MV-4-11 (cell line): Measurements from ENCODE around the gene SLC25A1.
A peak's percentile ranks its signal among the peaks of the same experiment; 100 is the strongest.

Experiments used
- DNase-seq: peaks from one replicate; lab custom pipeline; 2025; lab: John Stamatoyannopoulos, UW

Gene SLC25A1

GRCh38 chr22:19178657-19179496 is at the start of gene SLC25A1:
Gene SLC25A1 (minus strand): TSS chr22:19178736. CDS start chr22:19178673, 63 bp downstream.
- peak; percentile 71 for DNase-seq

DNA sequence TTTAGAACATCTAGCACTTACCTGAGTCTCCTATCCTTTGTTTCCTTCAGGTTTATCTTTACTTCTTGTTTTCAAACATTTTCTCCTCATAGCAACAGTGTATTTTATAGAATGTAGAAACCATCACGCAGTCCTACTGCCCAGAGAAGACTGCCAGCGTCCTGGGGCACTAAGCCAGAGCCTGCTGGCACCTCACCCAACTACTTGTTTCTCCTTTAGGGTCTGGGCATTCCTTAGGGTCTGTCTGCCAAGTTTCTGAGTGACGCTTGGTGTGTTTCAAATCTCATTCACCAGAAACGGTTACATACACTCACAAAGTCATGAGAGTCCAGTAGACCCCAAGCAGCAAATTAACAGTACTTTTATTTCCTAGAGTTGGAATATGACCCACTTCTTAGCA is 49.6 kb upstream of the SLC25A1 start:
- no peak for DNase-seq

GRCh38 chr22:19226428-19226827 is 47.9 kb upstream of the SLC25A1 start:
- DNase-seq, result no peak

DNA sequence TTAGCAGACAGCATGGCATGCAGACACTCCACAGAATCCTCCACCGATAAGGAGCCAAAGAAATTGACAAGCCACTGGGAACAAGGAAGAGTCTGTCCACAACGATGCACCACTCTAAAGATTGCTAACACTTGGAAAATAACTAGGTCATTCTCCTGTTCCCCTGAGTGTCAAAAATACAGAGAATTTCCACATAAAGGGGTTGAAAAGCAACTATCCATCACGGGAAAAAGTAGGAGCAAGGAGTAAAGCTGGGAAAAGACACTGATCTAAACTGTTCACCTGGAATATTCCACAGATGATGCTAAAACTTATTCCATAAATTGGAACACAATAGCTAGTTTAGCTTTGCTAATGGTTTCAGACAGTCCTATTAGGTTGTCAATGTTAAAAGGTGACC is 47.0 kb upstream of the SLC25A1 start:
- no peak for DNase-seq

DNA sequence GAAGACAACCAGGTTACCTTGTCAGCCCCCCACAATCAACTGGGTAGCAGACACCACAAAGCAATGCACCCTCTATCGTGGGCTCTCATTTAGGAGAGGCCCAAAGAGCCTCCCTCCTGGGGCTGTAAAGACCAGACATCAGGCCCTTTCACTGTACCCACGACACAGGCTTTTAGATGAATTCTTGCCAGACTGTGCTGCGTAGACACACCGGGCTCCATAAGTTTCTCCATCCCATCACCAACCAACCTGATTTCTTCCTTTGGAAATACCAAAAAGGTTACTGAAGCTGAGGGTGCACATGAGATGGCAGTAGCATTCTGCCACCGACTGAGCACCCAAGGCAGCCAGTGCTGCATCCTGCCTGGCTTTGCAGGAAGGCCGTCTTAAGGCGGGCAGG is 46.4 kb upstream of the SLC25A1 start:
- no peak for DNase-seq

DNA sequence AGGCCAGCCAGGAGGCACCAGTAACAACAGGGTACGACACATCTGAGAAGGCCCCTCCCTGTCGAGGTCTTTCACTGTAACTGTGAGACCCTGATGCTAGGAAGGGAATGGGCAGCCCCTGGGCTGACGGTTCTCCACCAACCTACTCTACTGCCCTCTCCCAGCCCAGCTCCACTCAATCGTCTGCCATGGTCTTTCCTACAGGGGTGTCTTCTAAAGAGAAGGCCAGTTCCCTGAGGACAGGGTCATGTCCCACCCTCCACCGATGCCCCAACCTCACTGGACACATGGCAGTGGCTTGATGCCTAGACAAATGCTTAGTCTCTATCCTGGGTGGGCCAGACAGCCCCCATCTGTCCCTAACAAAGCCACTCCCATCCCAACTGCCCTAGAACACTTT is 46.0 kb upstream of the SLC25A1 start:
- DNase-seq, result no peak

- no peak for DNase-seq
Observed at GRCh38 chr22:19223617-19224016, 45.1 kb upstream of the SLC25A1 start.

GRCh38 chr22:19223110-19223509 is 44.6 kb upstream of the SLC25A1 start:
- DNase-seq, result no peak

DNA sequence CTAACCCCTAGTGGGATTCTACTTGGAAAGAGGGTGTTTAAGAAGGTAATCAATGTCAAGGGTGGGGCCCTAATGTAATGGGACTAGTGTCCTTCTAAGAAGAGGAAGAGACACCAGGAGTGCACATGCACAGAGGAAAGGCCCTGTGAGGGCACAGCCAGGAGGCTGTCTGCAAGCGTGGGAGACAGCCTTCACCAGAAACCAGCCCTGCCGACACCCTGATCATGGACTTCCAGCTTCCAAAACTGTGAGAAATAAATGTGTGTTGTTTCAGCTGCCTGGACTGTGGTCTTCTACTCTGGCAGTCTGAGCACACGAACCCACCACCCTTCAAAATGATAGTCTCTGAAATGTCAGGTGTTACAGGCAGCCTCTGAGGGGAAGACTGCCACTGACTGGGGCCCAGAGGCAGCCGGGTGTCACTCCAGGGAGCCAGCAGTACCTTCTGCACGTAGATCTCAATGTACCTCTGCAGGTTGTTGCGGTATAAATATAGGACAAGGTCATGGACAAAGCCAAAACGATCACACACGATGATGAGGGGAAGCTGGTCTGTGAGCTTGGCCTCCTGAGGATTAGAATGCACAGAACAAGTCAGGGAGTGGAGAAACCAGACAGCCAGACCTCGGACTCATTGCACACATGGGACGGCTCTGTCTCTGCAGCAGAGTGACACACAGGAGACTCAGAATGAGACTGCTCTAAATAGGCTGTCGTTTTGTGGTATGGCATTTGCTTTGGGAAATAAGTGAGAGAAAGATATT is 43.9 kb upstream of the SLC25A1 start:
- no peak for DNase-seq

- DNase-seq, result no peak
Observed at GRCh38 chr22:19220867-19221266, 42.3 kb upstream of the SLC25A1 start.

GRCh38 chr22:19218541-19219233 is 40.2 kb upstream of the SLC25A1 start:
- DNase-seq, result no peak

DNA sequence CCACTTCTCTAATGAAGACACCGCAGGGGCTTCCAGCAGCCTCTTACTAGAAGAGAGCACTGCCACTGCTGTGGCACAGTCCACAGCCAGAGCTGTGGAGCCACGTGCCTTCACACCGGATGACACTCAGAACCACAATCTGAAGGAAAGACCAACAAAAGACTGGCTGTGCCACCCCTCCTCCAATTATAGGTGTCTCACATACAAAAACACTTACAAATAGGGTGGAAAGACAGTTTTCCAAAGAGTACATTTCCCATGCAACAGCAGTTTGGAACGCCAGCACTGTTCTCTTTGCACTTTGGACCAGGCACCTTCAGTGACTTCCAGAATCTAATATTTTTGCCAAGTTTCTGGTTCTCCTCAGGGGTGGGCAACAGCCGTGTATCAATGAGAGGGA is 38.0 kb upstream of the SLC25A1 start:
- no peak for DNase-seq

GRCh38 chr22:19215360-19215759 is 36.8 kb upstream of the SLC25A1 start:
- no peak for DNase-seq

DNA sequence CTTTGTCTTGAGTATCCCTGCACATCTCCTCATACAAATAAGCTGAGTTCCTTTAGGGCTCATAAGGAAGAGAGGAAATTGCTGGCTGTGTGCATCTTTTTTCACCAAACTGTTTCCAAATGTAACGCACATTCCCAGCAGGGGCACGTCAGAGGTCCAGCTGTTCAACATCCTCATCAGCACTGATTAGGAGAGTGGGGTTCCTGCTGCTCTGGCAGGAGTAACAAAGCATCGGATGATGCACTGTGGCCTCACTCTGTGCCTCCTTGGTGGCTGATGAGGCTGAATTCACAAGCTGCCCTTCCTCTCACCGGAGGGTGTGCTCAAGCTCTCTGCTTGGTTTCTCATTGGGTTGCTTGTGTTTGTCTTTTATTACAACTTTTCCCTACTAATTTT is 35.5 kb upstream of the SLC25A1 start:
- no peak for DNase-seq

GRCh38 chr22:19213442-19214077 is 35.0 kb upstream of the SLC25A1 start:
- DNase-seq, result no peak

GRCh38 chr22:19213001-19213400 is 34.5 kb upstream of the SLC25A1 start:
- no peak for DNase-seq

DNA sequence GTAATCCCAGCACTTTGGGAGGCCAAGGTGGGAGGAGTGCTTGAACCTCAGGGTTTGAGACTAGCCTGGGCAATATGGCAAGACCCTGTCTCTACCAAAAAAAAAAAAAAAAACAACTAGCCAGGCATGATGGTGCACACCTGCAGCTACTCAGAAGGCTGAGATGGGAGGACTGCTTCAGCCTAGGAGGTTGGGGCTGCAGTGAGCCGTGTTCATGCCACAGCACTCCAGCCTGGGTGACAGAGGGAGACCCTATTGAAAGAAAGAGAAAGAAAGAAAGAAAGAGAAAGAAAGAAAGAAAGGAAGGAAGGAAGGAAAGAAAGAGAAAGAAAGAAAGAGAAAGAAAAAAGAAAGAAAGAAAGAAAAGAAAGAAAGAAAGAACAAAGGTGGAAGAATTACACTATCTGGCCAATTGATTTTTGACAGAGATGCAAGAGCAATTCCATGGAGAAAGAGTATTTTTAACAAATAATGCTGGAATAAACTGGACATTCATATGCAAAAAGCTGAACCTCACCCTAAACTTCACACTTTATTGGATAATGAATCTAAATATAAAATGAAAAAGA is 33.9 kb upstream of the SLC25A1 start:
- no peak for DNase-seq

DNA sequence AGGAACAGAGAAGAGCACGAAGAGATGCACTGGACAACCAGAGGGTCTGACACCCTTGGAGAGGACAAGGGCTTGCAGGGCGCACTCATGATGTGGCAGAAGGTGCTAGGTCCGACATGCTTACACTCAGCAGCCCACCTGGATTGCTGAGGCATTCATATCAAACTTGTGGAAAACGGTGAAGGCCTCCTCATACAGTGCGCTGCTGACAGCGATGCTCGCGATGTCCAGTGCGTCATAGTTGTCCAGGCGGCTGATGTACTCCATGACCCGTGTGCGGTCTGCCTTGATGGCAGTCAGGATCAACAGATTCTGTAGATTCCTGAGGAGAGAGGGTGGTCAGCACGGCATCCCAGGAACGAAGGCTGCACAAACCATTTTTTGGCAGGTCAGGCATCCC is 31.7 kb upstream of the SLC25A1 start:
- no peak for DNase-seq

DNA sequence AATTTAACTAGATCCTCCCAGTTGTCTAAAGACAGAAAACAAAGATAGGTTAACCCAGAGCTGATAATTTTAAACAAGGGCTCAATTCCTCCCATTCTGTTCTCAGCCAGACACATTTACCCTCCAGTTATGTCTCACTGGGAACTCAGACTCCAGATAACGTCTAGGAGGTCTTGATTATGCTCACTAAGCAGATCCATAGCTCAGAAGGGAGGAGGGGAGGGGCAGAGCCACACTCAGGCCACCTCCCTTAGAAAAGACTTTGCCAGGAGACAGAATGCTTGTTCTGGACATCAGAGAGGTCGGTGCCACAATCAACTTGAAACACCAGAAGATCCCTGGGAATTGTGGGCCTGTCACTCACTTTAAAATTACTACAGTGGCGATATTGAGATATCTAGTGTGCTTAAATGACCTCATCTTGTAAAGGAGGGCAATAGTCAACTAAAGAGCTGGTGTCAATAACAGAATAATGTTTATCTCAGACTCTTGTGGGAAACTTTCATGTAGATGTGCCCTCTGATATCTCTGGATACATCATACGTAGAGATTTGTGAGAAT is 29.8 kb upstream of the SLC25A1 start:
- no peak for DNase-seq

DNA sequence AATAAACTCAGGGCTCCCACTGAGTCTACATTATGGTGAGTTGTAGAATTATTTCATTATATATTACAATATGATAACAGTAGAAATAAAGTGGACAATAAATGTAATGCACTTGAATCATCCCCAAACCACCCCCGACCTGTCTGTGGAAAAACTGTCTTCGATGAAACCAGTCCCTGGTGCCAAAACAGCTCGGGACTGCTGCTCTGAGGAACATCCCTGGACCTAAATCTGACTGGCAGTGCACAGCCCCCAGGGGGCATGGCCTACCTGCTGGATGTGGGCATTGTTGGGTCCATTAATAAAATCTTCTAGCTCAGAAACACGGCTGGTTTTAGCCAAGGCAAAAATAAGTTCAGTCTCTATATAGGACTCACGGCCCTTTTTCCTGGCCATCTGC is 29.3 kb upstream of the SLC25A1 start:
- no peak for DNase-seq

DNA sequence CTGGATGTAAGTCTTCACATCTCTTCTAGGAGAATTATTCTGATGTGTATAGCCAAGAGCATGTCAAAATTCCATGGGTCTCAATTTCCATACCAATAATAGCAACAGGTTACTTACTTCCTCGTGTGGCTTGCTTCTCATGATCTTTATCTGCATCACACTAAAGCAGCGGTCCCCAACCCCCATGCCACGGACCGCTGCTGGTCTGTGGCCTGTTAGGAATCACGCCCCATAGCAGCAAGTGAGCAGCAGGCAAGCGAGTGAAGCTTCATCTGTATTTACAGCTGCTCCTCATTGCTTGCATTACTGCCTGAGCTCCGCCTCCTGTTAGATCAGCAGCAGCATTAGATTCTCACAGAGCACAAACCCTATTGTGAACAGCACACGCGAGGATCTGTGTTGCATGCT is 28.9 kb upstream of the SLC25A1 start:
- no peak for DNase-seq

GRCh38 chr22:19206287-19206686 is 27.8 kb upstream of the SLC25A1 start:
- no peak for DNase-seq
